Gastroesophageal sphincter (tissue), 4 donors: ENCODE data around the gene SMIM33. TPM values are rescaled to one million over a fixed set of nuclear protein-coding genes. Genes with fewer than 3 reads are reported as not detected.
"Not testable (repeated sequence)": the region's sequence is repeated elsewhere in the genome, so short reads cannot be mapped to it uniquely, and the experiment has no call there.

ENCODE experiments used
- ATAC-seq: fragments of 150-250 bp; one replicate; pipeline ENCODE4 v1.9.1; 2016; ENCODE audit warnings: mild to moderate bottlenecking, moderate library complexity
- H3K27ac ChIP-seq, 4 donors: fragments of 200-600 bp; sonication (generic) in 3 of 4; 1 replicate in 3 of 4; 2 replicates in 1 of 4; pipeline ENCODE4 v1.5.1; 2016 to 2019
- H3K27me3 ChIP-seq: fragments of 200-600 bp; sonication (generic); one replicate; pipeline ENCODE4 v1.5.1; 2019
- H3K36me3 ChIP-seq, 2 donors: fragments of 200-600 bp; sonication (generic); one replicate each; pipeline ENCODE4 v1.5.1; 2019; ENCODE audit warnings: control low read depth in 1 of 2
- H3K4me1 ChIP-seq, 3 donors: fragments of 200-600 bp; sonication (generic); 1 replicate in 2 of 3; 2 replicates in 1 of 3; pipeline ENCODE4 v1.5.1; 2016 to 2019; ENCODE audit warnings: control low read depth in 2 of 3
- H3K4me3 ChIP-seq, 2 donors: fragments of 200-600 bp; sonication (generic); one replicate each; pipeline ENCODE4 v1.5.1; 2019; ENCODE audit warnings: mild to moderate bottlenecking in 1 of 2, moderate library complexity in 1 of 2
- H3K9me3 ChIP-seq, 3 donors: fragments of 200-600 bp; sonication (generic); one replicate each; pipeline ENCODE4 v1.5.1; 2017 to 2019; ENCODE audit warnings: control low read depth in 2 of 3
- CTCF ChIP-seq, 4 experiments: fragments of 200-600 bp in 2 of 4; fragments of 450-650 bp in 2 of 4; sonication (generic) in 1 of 4; IDR thresholded peaks; one replicate each; pipeline ENCODE4 v1.5.1; 2017 to 2019; ENCODE audit warnings: antibody characterized with exemption in 4 of 4, mild to moderate bottlenecking in 2 of 4, moderate library complexity in 2 of 4
- EP300 ChIP-seq: sonication (generic); formaldehyde crosslinking; IDR thresholded peaks from one replicate; pipeline ENCODE4 v1.6.1; 2017; ENCODE audit warnings: antibody characterized with exemption, mild to moderate bottlenecking
- POLR2A ChIP-seq, 2 donors: fragments of 450-650 bp; IDR thresholded peaks; one replicate each; pipeline ENCODE4 v1.6.1; 2017; ENCODE audit warnings: antibody characterized with exemption in 2 of 2, mild to moderate bottlenecking in 2 of 2, moderate library complexity in 1 of 2
- POLR2AphosphoS5 ChIP-seq: sonication (generic); formaldehyde crosslinking; IDR thresholded peaks from one replicate; pipeline ENCODE4 v1.6.1; 2017; ENCODE audit warnings: antibody characterized with exemption
- WGBS, 2 donors: methylation state at CpG; one replicate each; pipeline ENCODE4 v1.1.5; 2018; ENCODE audit warnings: low coverage in 1 of 2; 5-methylcytosine and 5-hydroxymethylcytosine counted together
- total RNA-seq, 4 donors: library from RNA; depleted of rRNA; stranded (reverse); fragments of >200 nt; gene quantifications; one replicate each; pipeline ENCODE4 v1.1.0, GENCODE V29; 2016

SMIM33 gene
- total RNA-seq, 4 donors from 2014 or later, result not detected

DNA sequence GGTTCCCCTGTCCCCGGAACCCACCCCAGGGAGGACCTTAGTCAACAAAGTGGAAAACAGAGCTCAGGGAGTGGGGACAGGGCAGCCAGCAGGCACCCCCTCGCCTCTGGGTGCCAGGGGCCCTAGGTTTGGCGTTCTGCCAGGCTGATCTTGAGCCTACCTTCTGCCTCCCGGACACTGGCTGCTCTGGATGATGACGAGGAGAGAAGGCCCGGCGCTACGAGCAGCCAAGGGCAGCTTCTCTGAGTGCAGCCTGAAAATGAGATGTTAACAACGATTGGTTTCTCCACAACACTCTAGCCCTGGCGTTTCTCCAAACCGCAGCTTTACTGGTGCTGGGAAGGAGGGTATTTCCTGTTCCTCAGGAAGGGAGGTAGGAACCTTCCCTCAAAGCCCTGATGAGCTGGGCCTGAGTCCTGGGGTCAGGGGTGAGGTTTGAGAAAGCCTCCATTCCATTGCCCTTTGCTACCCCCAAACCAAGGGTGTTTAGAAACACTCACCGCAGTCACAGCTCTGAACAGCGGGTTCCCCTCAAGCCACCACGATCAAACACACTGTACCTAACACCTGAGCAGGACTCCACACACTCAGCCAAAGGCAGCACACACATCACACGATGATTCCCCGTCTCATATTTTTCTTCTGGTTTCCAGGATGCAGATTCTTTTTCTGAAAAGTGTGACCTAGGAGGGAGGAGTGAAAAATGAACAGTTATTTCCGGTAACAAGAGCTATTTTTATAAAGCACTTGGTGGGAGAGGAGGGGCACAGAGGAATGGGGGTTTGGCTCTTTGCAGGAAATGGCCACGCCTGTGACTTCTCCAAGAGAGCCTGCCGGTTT, 11.5 kb downstream of the SMIM33 start, which contains the start of gene STING1:
STING1 (minus strand) TSS at position 709 of the 840 bp plus-strand sequence. CDS start 1,054 bp downstream, outside the sequence.
- Histone ChIP-seq H3K4me1 (peaks cover 0 to 45% (median 20%) of the 10 kb centered on the region in 3 donors), H3K36me3 (peaks cover 0 to 32% of the 10 kb centered on the region in 2 donors), H3K4me3 (peak within 1 kb of the TSS; percentile 26 to 56), H3K9me3 (no peaks in the 10 kb centered on the region), H3K27me3 (no peaks in the 10 kb centered on the region), H3K27ac (peak within 1 kb of the TSS; percentile 89 to 95 (median 91))
- no peak for TF ChIP-seq CTCF (IDR thresholded peaks at IDR 0.05)
- TF ChIP-seq POLR2AphosphoS5, result peak; percentile 83
- TF ChIP-seq POLR2A (IDR thresholded peaks at IDR 0.05), result peak in 1 of 2 donors; percentile 16
- 0 to 3% methylated on average over 6 to 10 of the region's 19 CpGs for WGBS, 2 donors
- ATAC-seq, result peak; percentile 71

DNA sequence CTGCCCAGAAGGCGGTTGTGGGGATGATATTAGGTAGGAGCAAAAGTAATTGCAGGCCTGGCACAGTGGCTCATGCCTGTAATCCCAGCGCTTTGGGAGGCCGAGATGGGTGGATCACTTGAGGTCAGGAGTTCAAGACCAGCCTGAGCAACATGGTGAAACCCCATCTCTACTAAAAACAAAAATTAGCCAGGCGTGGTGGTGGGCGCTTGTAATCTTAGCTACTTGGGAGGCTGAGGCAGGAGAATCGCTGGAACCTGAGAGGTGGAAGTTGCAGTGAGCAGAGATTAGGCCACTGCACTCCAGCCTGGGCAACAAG, 12.0 kb downstream of the SMIM33 start:
- Histone ChIP-seq H3K4me1 (peaks cover 0 to 45% (median 20%) of the 10 kb centered on the region in 3 donors), H3K36me3 (peaks cover 0 to 26% of the 10 kb centered on the region in 2 donors), H3K27ac (peak overlapping the region; percentile 89 to 95 (median 91)), H3K4me3 (peak overlapping the region in 1 of 2 donors; percentile 56)
- H3K27me3 ChIP-seq, ATAC-seq, H3K9me3 ChIP-seq: not testable (repeated sequence)
- 49% methylated on average over 6 of the region's 6 CpGs; no CpG with 5 or more reads in 1 of the 2 donors for WGBS, 2 donors

DNA sequence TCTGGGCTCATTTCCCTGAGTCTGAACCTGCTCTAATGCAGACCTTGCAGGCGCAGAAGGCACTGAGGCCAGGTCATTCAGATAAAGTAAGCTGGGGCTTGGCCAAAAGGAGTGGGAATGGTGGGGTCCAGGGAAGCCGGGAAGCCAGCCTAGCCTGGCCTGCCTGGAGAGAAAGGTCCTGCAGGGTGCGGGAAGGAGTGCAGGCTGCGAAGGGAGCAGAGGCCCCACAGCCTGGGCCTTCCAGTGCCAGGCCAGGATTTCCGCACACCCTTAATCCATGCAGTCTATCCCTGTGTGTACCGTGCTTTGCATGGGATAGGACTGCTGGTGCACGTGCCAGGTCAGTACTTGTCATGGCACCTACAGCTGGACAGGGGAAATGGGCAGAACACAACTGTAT, 15.4 kb downstream of the SMIM33 start:
- no peak for TF ChIP-seq POLR2A (IDR thresholded peaks at IDR 0.05)
- TF ChIP-seq POLR2AphosphoS5, result no peak
- no peak for TF ChIP-seq EP300
- TF ChIP-seq CTCF (IDR thresholded peaks at IDR 0.05), result no peak
- H3K27ac ChIP-seq, result no peak overlapping the region
- H3K9me3 ChIP-seq, result no peaks in the 10 kb centered on the region
- WGBS, 2 donors, result 86 to 100% methylated on average over 1 to 4 of the region's 7 CpGs
- H3K4me1 ChIP-seq, result peaks cover 0 to 19% (median 16%) of the 10 kb centered on the region in 3 donors
- ATAC-seq, result no peak
- H3K4me3 ChIP-seq, result no peak overlapping the region
- no peaks in the 10 kb centered on the region for H3K36me3 ChIP-seq
- no peaks in the 10 kb centered on the region for H3K27me3 ChIP-seq

GRCh38 chr5:139488260-139488659, 17.5 kb downstream of the SMIM33 start:
- Histone ChIP-seq H3K9me3 (no peaks in the 10 kb centered on the region), H3K27me3 (no peaks in the 10 kb centered on the region), H3K27ac (peak overlapping the region in 3 of 4 donors; percentile 1 to 58 (median 27)), H3K4me1 (peaks cover 0 to 12% (median 8%) of the 10 kb centered on the region in 3 donors), H3K4me3 (no peak overlapping the region), H3K36me3 (no peaks in the 10 kb centered on the region)
- 60 to 79% methylated on average over 2 to 3 of the region's 3 CpGs for whole genome bisulfite sequencing, 2 donors
- TF ChIP-seq POLR2A (IDR thresholded peaks at IDR 0.05), result no peak
- no peak for TF ChIP-seq EP300
- TF ChIP-seq POLR2AphosphoS5, result no peak
- no peak for TF ChIP-seq CTCF (IDR thresholded peaks at IDR 0.05)
- peak; percentile 57 for ATAC-seq

DNA sequence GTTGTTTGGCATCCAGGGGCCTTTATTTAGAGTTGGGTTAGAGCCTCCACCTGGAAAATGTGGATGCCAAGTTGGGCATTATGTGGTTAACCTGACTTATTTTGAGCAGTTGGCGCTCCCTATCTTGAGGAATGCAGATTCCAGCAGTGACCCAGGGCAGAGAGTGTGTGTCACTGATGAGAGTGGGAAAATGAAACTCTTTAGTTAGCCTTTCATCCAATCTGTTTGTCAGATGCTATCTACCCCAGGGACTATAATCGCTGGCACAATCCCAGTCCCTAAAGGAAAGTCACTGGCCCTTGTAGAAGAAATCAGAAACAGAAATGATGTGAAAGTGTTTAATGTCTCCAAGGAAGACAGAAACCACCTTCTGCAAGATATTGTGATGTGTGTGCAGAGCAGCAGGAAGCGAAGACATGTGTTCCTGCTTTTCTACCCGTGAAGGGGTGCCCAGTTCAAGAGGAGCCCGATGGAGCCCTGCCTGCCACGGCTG, 21.9 kb downstream of the SMIM33 start:
- 13 to 17% methylated on average over 5 to 6 of the region's 6 CpGs for WGBS, 2 donors
- ATAC-seq, result peak; percentile 29

More for the DNA sequence above, 21.9 kb downstream of the SMIM33 start:
- H3K9me3 ChIP-seq, result no peaks in the 10 kb centered on the region
- no peak for TF ChIP-seq EP300
- TF ChIP-seq CTCF (IDR thresholded peaks at IDR 0.05), result no peak
- TF ChIP-seq POLR2A (IDR thresholded peaks at IDR 0.05), result no peak
- TF ChIP-seq POLR2AphosphoS5, result no peak
- no peaks in the 10 kb centered on the region for H3K27me3 ChIP-seq
- H3K4me1 ChIP-seq, result peaks cover 0 to 15% (median 8%) of the 10 kb centered on the region in 3 donors
- H3K36me3 ChIP-seq, result no peaks in the 10 kb centered on the region
- no peak overlapping the region for H3K4me3 ChIP-seq
- peak overlapping the region in 2 of 4 donors; percentile 19 to 56 for H3K27ac ChIP-seq
